Stimulated activated CD8-positive, alpha-beta memory T cell treated with anti-CD3 and anti-CD28 coated beads, Interleukin-2, amount 100 ng/mL, for 1 hour (primary cell): Measurements from ENCODE around the gene KCNMB1.
"Not testable (repeated sequence)": the region's sequence is repeated elsewhere in the genome, so short reads cannot be mapped to it uniquely, and the experiment has no call there.

Source experiments
- DNase-seq, 2 donors: peaks; one replicate each; pipeline ENCODE4 v3.0.0-alpha.2; 2020; ENCODE audit warnings: low read depth in 2 of 2

KCNMB1 gene

DNA sequence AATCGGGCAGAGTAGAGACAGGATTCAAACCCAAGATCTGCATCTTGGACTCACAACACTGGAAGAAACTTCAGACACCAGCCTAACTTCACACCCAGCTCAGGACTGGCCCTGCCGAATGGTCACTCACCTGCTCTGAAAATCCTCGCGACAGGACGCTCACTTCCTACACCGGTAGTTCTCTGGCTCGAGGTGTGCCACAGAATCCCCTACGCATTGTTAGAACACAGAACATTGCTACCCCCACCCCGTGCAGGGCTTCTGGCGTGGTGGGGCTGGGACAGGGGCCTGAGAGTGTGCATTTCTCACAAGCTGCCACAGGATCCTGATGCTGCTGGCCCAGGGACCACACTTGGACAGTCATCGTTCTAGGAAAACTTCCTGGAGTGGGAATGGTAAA lies 12.1 kb downstream of the KCNMB1 start:
- no peak for DNase-seq

GRCh38 chr5:170376526-170376925 lies 12.6 kb downstream of the KCNMB1 start:
- DNase-seq = not testable (repeated sequence)

DNA sequence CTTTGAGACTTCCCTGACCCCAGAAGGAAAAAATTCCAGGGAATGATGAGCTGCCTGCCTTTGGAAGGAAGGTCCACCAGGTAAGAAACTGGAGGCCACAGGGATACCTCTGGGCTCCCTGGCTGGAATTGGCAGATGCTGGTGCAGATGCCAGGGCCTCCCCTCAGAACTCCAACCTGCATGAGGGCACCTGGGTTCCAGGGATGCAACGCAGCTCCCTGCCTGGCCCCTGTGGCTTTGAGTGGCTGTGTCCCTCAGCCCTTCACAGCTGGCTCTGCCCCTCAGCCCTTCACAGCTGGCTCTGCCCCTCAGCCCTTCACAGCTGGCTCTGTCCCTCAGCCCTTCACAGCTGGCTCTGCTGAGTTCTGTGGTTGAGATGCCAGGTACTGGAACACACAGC lies 13.9 kb downstream of the KCNMB1 start:
- no peak for DNase-seq

- no peak for DNase-seq
These were observed 16.2 kb downstream of the KCNMB1 start for GRCh38 chr5:170372971-170373370.

DNA sequence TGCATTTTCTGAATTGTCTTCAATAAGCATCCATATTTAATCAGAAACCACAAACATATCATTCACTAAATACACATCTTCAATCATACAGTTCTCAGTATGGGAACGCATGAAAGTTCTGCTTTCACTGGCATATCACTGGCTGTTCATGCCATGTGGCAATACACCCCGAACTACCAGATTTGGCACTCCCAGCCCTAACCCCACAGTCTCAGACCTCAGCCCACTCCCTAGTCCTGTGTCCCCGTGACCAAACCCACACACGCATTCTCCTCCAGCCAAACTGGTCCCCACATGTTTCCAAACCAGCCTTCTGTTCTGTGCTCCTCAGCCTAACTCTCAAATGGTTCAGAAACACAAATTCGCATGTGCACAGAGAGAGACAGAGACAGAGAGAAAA lies 20.6 kb downstream of the KCNMB1 start:
- DNase-seq = no peak

GRCh38 chr5:170366276-170366675 lies 22.9 kb downstream of the KCNMB1 start:
- DNase-seq = no peak

GRCh38 chr5:170365831-170366230 lies 23.3 kb downstream of the KCNMB1 start:
- DNase-seq = no peak

DNA sequence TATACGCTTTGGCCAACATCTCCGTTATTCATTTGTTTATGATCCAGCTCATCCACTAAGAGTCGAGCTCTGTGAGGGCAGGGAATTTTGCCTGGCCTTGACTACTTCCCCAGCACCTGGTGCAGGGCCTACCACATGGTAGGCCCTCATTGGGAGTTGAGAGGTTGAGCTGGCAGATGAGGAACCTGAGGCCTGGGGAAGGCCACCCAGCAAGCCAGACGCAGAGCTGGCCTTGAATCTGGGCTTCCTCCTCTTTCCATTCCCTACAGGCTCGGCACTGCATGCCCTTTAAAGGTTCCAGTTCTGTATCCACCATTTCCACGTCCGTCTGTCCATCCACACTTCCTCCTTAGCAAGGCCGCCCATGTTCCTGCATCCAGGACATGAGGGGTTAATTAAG lies 24.2 kb downstream of the KCNMB1 start:
- DNase-seq = no peak

- no peak for DNase-seq
These were observed 25.5 kb downstream of the KCNMB1 start for GRCh38 chr5:170363671-170364070.

- no peak for DNase-seq
These were observed 26.5 kb downstream of the KCNMB1 start for GRCh38 chr5:170362656-170363055.

DNA sequence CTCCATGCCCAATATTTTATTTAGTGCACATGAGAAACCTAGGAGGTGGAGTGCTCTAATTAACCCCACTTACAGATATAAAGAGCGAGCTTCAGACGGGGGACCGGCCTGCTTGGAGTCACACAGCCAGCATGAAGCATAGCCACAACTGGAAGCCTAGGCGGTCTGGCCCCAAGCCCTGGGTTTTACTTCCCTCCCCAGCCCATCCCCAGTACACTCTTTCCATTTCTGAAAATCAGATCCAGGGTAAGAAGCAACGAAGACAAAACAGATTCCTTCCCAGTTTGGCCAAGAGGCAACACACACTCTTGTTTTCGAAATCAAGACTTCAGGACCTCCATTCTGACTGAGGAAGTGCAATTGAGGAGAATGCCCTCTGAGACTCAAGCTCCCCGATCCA lies 27.1 kb downstream of the KCNMB1 start:
- no peak for DNase-seq

DNA sequence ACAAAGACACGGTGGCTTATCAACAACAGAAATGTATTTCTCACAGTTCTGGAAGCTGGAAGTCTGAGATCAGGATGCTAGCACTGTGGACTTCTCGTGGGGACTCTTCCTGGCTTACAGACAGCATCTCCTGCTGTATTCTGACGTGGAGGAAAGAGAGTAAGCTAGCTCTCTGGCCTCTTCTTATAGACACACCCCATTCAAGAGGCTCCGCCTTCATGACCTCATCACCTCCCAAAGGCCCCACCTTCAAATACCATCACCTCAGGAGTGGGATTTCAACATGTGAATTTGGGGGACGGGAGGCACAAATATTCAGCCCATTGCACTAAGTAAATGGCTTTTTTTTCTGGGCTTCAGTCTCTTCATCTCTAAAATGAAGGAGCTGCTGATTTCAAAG lies 27.6 kb downstream of the KCNMB1 start:
- no peak for DNase-seq

DNA sequence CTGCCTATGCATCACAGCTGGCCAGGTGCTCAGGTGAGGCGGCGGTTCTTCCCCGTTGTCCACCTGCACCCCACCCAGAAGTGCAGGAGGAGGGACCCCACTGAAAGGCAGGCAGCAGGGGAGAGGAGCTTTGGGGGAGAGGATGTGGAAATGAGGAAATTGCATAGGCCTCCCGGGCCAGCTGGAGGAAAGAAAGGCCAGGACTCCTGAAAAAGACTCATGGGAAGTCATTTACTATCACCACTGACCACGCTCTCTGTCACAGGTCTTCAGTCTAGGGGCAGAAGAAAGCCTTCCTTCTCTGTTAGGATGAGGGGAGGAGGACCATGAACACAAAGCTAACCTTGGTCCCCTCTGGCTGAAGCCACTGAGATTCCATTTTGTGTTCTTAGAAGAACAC lies 28.1 kb downstream of the KCNMB1 start:
- DNase-seq = no peak

DNA sequence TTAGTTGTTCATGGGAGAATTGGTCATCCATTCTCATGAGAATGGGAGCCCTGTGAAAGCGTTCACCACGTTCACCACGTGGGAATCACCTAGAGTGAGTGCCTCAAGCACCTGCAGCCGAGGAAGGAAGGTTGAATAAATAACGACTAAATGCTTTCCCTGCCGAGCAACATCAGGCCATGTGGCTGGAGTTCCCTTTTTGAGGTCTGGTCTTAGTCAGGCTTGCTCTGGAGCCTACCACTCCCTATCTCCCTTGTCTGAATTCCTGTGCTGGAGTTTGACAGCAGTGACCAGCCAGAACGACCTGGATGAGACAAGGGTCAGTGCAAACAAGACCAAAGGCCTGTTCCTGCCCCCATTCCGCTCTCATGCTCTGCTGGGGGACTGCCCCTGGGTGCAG lies 28.5 kb downstream of the KCNMB1 start:
- DNase-seq = no peak

DNA sequence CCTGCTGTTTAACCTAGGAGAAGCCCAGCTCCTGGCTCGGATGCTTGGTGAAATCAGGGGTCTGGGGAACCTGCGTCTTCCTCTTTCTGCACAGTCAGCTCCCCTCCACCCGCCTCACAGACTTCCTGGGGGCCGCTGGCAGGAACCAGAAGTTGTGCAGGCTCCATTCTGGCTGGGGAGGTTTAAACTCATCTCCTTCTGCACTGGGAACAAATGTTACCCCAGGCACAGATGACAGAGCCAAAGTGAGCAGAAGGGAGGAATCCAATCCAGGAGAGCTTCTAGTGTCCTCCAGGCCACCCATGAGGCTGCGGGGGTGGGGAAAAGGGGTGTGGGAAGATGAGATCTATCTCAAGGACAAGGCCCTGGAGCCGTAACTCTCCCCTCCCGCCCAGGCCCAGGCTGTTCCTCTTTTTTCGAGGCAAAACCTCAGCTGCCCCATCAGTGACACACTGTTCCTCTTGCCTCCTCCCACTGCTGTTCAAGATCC lies 31.2 kb downstream of the KCNMB1 start:
- DNase-seq = no peak

DNA sequence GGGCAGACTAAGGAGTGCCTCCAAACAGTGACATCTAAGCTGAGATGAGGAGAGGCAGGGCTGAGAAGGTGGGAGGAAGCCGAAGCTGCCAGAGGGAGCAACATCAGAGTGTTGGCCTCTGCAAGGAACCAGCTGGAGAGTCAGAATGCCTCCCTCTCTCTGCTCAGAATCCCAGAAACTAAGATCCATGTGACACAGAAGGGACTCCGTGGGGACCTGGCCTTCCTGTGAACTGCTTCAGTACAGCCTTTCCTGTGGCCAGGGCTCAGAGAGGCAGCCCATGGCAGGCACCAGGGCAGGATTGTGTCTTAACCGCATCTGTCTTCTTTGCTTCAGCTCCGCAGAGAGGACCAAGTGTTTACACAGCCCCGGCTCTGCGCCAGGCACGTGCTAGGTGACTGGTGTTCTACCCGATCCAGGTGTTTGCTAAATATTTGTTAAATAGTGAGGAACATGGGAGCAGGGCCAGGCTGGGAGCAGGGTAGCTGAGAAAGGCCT lies 33.5 kb downstream of the KCNMB1 start:
- no peak for DNase-seq

DNA sequence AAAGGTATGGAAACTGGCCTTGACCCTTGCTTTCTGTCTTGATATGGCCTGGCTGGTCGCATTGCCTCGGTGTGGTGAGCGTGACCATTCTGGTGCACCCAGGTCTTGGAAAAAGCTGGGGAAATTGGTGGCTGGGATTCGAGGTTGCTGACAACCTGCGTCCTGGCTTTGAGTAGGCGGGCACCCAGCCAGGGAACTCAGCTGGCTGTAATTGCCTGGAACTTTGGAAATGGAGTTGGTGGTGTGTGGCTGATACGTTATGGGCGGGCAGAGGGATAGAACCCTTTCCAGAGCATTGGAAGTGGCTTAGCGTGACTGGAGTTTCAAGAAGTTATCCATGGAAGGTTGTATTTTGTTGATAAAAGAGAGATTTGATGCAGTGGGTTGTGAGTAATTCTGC lies 35.2 kb downstream of the KCNMB1 start:
- DNase-seq = no peak

DNA sequence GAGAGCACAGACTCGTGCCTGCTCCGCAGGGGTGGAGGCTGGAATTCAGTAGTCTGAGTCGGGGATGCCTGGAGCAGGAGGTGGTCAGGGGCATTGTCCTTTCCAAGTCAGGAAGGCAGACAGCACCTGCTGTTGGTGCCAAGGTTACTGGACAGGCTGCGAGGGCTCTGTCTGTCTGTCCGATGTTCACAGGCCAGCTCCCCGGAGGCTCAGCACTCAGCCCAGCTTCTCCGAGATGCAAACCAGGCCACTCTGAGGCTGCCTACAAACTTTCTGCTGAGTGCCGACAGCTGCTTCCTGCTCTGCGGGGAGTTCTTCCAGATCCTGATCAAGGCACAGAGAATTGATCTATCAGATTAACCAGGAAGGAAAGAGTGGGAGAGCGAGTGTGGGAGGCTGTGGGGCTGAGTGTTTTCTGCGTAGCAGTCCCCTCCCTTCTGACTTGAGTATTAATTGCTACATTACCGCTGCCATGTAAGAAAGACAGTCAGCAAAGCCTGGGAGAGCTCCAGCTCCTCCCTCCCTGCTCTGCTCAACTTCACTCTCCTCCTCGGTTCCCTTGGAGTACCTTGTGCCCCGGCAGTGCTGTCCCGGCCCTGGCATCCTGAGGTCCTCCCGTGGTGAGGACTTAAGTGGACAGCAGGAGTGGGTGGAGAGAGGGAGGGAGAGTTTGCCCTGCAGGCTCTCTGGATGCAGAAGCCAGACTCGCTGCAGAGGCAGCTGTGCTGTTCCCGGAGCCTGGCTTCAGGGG lies 36.0 kb downstream of the KCNMB1 start:
- DNase-seq = no peak

DNA sequence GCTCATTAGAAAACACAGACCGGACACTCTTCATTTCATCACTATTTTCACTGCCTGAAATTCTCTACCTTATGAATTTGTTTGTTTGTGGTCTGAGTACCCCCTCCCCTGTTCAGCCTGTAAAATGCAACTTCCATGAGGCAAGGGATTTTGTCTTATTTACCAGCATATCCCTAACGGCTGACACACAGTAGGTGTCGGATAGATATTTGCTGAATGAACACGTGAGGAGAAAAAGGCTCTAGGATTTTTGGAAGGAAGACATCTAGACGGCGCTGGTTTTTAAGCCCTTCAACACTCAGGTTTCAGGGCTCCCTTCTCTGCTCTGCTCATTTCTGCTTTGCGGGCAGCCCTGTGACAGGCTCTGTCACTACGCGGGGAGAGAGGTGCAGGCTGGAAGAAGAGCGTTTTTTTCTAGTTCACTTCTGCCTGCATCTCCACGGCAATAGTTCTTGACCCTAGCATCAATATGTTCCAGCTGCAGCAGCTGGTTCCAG lies 41.0 kb downstream of the KCNMB1 start:
- no peak for DNase-seq

DNA sequence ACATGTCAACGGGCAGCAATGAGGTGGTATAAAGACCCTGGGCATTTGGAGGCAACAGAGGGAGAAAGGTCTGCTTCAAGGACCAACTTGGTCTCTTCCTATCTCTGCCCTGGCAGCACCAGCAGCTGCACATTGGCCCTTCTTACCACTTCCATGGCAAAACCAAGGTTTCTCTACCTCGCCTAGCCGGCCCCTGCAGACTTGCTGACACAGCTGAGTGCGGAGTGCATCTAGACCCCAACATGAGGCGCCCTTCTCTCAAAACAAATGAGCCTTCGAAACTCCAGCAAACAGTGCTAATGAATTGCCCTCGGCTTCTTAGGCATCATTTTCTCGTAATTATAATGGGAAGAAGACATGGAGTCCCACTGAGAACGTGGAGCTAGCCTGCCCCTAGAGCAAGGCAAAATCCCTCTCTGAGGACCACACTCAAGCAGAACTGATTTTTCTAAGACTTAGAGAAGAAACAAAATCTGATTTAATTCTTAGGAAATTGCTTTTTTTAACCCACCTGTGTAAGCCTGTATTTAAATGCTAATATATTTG lies 42.1 kb downstream of the KCNMB1 start:
- no peak for DNase-seq

DNA sequence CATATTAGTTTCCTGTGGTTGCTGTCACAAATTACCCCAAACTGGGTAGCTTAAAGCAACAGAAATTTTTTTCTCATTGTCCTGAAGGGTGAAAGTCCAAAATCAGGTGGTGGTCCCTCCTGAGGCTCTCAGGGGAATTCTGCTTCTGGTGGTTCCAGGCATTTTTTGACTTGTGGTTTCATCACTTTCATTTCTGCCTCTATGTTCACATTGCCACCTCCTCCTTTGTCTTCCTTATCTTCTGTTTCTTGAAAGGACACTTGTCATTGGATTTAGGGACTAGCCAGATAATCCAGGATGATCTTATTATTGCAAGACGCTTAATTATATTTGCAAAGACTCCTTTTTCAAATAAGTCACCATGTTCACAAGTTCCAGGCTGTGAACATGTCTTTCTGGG lies 43.2 kb downstream of the KCNMB1 start:
- DNase-seq = no peak

DNA sequence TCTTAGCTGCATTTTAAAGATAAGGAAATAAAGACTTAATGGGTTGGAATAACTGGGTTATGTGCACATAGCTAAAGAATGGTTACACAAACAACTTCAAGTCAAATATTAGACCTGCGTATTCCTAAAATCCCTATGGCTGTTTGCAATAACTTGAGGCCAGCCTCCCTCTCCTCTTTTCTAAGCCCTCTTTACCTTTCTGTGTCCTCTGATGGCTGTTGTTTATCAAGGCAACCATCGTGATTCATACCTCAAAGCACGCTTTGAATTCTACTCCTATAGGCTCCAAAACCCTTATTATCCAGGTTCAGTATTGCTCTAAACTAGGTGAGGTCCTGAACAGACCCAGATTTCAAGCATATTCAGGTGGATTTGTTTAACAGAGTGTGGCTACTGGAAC lies 46.0 kb downstream of the KCNMB1 start:
- DNase-seq = no peak

DNA sequence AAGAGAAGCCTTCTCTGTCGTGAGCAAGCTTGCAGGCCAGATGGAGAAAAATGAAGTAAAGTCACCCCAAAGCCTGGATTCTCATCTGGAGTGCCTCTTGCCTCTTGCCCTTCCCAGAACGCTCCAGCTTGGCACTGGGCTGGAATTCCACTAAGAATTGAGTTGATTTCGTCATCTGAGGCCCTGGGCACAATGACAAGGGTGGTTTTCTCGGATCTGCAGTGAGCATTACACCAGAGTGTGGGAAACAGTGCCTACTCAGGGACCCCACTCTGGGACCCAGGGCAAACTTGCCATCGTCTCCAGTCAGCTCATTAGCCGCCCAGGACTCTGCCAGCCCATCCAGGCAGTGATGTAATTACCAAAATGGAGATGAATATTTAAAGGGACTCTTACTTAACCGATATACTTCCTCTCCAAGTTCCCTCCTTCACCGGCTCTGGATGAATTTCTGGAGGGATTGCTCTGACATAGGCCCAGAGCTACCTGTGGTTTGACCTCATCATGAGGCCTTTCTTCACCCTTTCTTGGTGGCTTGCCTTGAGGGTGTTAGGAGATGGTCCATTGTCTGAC lies 46.9 kb downstream of the KCNMB1 start:
- no peak for DNase-seq
